SK-N-SH (cell line): ENCODE results near the gene WHRN. TPM values are rescaled to one million over a fixed set of nuclear protein-coding genes. Genes with fewer than 3 reads are reported as not detected.

Experiments used
- CTCF ChIA-PET: fragments of 300-600, 350-600 bp; formaldehyde crosslinking; extraction: SDS; loops from one replicate; lab custom pipeline; 2021; lab: Yijun Ruan, JAX
- POLR2A ChIA-PET: fragments of 350-600 bp; sonication (Branson Sonifier 250); formaldehyde crosslinking; extraction: SDS; loops from one replicate; lab custom pipeline; 2020; ENCODE audit warnings: antibody characterized with exemption, inconsistent platforms; lab: Yijun Ruan, JAX
- DNase-seq: peaks from one replicate; pipeline ENCODE4 v3.0.0; 2012
- H2AFZ ChIP-seq: fragments of 200-600 bp; sonication (generic); 2 replicates; pipeline ENCODE4 v1.8.1; 2016; ENCODE audit warnings: antibody characterized with exemption, mild to moderate bottlenecking, low read depth
- H3F3A ChIP-seq: fragments of 200-600 bp; sonication (generic); replicated peaks from 2 replicates; pipeline ENCODE3; 2016; ENCODE audit warnings: antibody characterized with exemption, mild to moderate bottlenecking; ENCODE audit not compliant: insufficient read depth
- H3K27ac ChIP-seq, 2 experiments: fragments of 200-500 bp in 1 of 2; fragments of 200-600 bp in 1 of 2; sonication (Bioruptor generic) in 1 of 2; sonication (generic), shearing (Covaris generic) in 1 of 2; 2 replicates each; pipeline versions ENCODE4 v1.5.1 to v1.6.1; 2014 to 2016; ENCODE audit warnings: low read depth in 2 of 2, inconsistent platforms in 1 of 2, low read length in 1 of 2, mild to moderate bottlenecking in 1 of 2, mixed read lengths in 1 of 2
- H3K27me3 ChIP-seq: fragments of 200-600 bp; sonication (generic), shearing (Covaris generic); 2 replicates; pipeline ENCODE4 v1.6.1; 2016; ENCODE audit warnings: mixed run types; ENCODE audit not compliant: insufficient read depth
- H3K36me3 ChIP-seq, 2 experiments: fragments of 200-500 bp in 1 of 2; fragments of 200-600 bp in 1 of 2; sonication (Bioruptor generic) in 1 of 2; sonication (generic) in 1 of 2; replicated peaks in 1 of 2; 2 replicates each; pipeline versions ENCODE3 to v1.5.1; 2014 to 2016; ENCODE audit warnings: low read length in 1 of 2, mild to moderate bottlenecking in 1 of 2; ENCODE audit not compliant: insufficient read depth in 2 of 2, control insufficient read depth in 1 of 2
- H3K4me1 ChIP-seq, 2 experiments: fragments of 200-500 bp in 1 of 2; fragments of 200-600 bp in 1 of 2; sonication (Bioruptor generic) in 1 of 2; sonication (generic), shearing (Covaris generic) in 1 of 2; 2 replicates each; pipeline versions ENCODE4 v1.5.1 to v1.6.1; 2014 to 2016; ENCODE audit warnings: low read depth in 1 of 2, low read length in 1 of 2, mixed run types in 1 of 2; ENCODE audit not compliant: insufficient read depth in 2 of 2, control insufficient read depth in 1 of 2
- H3K4me2 ChIP-seq: fragments of 200-600 bp; sonication (generic), shearing (Covaris generic); 2 replicates; pipeline ENCODE4 v1.6.1; 2017; ENCODE audit warnings: mixed run types
- H3K4me3 ChIP-seq, 2 experiments: fragments of 200-500 bp in 1 of 2; fragments of 200-600 bp in 1 of 2; sonication (Bioruptor generic) in 1 of 2; sonication (generic), shearing (Covaris generic) in 1 of 2; 2 replicates each; pipeline versions ENCODE4 v1.5.1 to v1.8.1; 2014 to 2016; ENCODE audit warnings: low read depth in 2 of 2, inconsistent platforms in 1 of 2, low read length in 1 of 2, mild to moderate bottlenecking in 1 of 2, mixed read lengths in 1 of 2, moderate library complexity in 1 of 2
- H3K79me2 ChIP-seq: fragments of 200-600 bp; sonication (generic); 2 replicates; pipeline ENCODE4 v1.8.1; 2017; ENCODE audit warnings: mild to moderate bottlenecking; ENCODE audit not compliant: insufficient read depth
- H3K9ac ChIP-seq: fragments of 200-600 bp; sonication (generic); 2 replicates; pipeline ENCODE4 v1.6.1; 2017; ENCODE audit warnings: mixed run types
- H3K9me2 ChIP-seq: fragments of 200-600 bp; sonication (generic); 2 replicates; pipeline ENCODE4 v1.6.1; 2017; ENCODE audit warnings: mixed run types
- H3K9me3 ChIP-seq: fragments of 200-600 bp; sonication (generic); 2 replicates; pipeline ENCODE4 v1.6.1; 2017; ENCODE audit warnings: mixed run types, mild to moderate bottlenecking, moderate library complexity
- H4K20me1 ChIP-seq: fragments of 200-600 bp; sonication (generic); 2 replicates; pipeline ENCODE4 v1.6.1; 2017; ENCODE audit warnings: mild to moderate bottlenecking, mixed run types; ENCODE audit not compliant: insufficient read depth
- CHD2 ChIP-seq: fragments of 150-350 bp; IDR thresholded peaks from 2 replicates; pipeline ENCODE4 v1.6.1; 2018; ENCODE audit warnings: low read length; ENCODE audit not compliant: partially characterized antibody
- CTCF ChIP-seq: fragments of 200-600 bp; sonication (generic); IDR thresholded peaks from 2 replicates; pipeline ENCODE4 v1.6.1; 2017; ENCODE audit warnings: antibody characterized with exemption, mild to moderate bottlenecking, moderate library complexity
- ELF1 ChIP-seq: IDR thresholded peaks from 2 replicates; pipeline ENCODE4 v1.4.0; 2012
- GABPA ChIP-seq: IDR thresholded peaks from 2 replicates; pipeline ENCODE4 v1.4.0; 2012; ENCODE audit warnings: low read depth, mild to moderate bottlenecking
- GATA2 ChIP-seq: sonication (generic); formaldehyde crosslinking; IDR thresholded peaks from 2 replicates; pipeline ENCODE4 v1.5.0; 2020; ENCODE audit warnings: mild to moderate bottlenecking, missing genetic modification reagents
- MEF2A ChIP-seq: IDR thresholded peaks from 2 replicates; pipeline ENCODE4 v1.4.0; 2012; ENCODE audit warnings: low read depth, borderline replicate concordance
- MXI1 ChIP-seq: IDR thresholded peaks from 2 replicates; pipeline ENCODE4 v1.6.1; 2012; ENCODE audit warnings: mild to moderate bottlenecking, low read depth, low read length, improper control_type of control experiment
- NFIC ChIP-seq: IDR thresholded peaks from 2 replicates; pipeline ENCODE4 v1.4.0; 2012; ENCODE audit warnings: borderline replicate concordance
- NRF1 ChIP-seq: IDR thresholded peaks from 2 replicates; pipeline ENCODE4 v1.6.1; 2012; ENCODE audit warnings: low read depth, mild to moderate bottlenecking, low read length
- POLR2AphosphoS5 ChIP-seq: IDR thresholded peaks from 2 replicates; pipeline ENCODE4 v1.6.1; 2012; ENCODE audit warnings: low read depth, low read length
- RCOR1 ChIP-seq: fragments of 150-350 bp; IDR thresholded peaks from 2 replicates; pipeline ENCODE4 v1.6.1; 2017; ENCODE audit warnings: antibody characterized with exemption, low read length
- RFX5 ChIP-seq: IDR thresholded peaks from 2 replicates; pipeline ENCODE4 v1.6.1; 2012; ENCODE audit warnings: mild to moderate bottlenecking, improper control_type of control experiment, low read length
- RXRA ChIP-seq: IDR thresholded peaks from 2 replicates; pipeline ENCODE4 v1.4.0; 2012; ENCODE audit warnings: low read depth, mild to moderate bottlenecking, borderline replicate concordance
- SIN3A ChIP-seq: IDR thresholded peaks from 2 replicates; pipeline ENCODE4 v1.6.1; 2012; ENCODE audit warnings: low read depth, mild to moderate bottlenecking, low read length, moderate library complexity, borderline replicate concordance
- SMC3 ChIP-seq: IDR thresholded peaks from 2 replicates; pipeline ENCODE4 v1.6.1; 2012; ENCODE audit warnings: low read depth, low read length, improper control_type of control experiment
- TCF12 ChIP-seq: IDR thresholded peaks from 2 replicates; pipeline ENCODE4 v1.4.0; 2012
- YY1 ChIP-seq: IDR thresholded peaks from 2 replicates; pipeline ENCODE4 v1.4.0; 2012; ENCODE audit warnings: low read depth, mild to moderate bottlenecking
- ZBTB33 ChIP-seq: IDR thresholded peaks from 2 replicates; pipeline ENCODE4 v1.4.0; 2012; ENCODE audit warnings: low read depth, borderline replicate concordance
- WGBS: methylation state at CpG from one replicate; pipeline ENCODE4 v1.1.6; 2017; ENCODE audit warnings: low lambda C conversion rate; 5-methylcytosine and 5-hydroxymethylcytosine counted together
- polyA plus RNA-seq, 3 experiments: library from polyadenylated mRNA; depleted of rRNA; stranded (reverse); fragments of >200 nt; gene quantifications; 2 replicates each; pipeline ENCODE4 v1.2.3, GENCODE V29; 2012
- TF ChIP-seq, protein P1 (sequence below): IDR thresholded peaks from 2 replicates; pipeline ENCODE4 v1.4.0; 2012; ENCODE audit warnings: low read depth
- TF ChIP-seq, protein P2 (sequence below): fragments of 150-350 bp; IDR thresholded peaks from 2 replicates; pipeline ENCODE4 v1.6.1; 2016; ENCODE audit warnings: mild to moderate bottlenecking, low read depth, low read length
- TF ChIP-seq, protein P3 (sequence below): fragments of 150-350 bp; IDR thresholded peaks from 2 replicates; pipeline ENCODE4 v1.6.1; 2017; ENCODE audit warnings: antibody characterized with exemption, low read length, low read depth, borderline replicate concordance

WHRN gene
- polyA plus RNA-seq, 1 of the 3 experiments (the other 2 are of a cell fraction), result 4.6 TPM

DNA sequence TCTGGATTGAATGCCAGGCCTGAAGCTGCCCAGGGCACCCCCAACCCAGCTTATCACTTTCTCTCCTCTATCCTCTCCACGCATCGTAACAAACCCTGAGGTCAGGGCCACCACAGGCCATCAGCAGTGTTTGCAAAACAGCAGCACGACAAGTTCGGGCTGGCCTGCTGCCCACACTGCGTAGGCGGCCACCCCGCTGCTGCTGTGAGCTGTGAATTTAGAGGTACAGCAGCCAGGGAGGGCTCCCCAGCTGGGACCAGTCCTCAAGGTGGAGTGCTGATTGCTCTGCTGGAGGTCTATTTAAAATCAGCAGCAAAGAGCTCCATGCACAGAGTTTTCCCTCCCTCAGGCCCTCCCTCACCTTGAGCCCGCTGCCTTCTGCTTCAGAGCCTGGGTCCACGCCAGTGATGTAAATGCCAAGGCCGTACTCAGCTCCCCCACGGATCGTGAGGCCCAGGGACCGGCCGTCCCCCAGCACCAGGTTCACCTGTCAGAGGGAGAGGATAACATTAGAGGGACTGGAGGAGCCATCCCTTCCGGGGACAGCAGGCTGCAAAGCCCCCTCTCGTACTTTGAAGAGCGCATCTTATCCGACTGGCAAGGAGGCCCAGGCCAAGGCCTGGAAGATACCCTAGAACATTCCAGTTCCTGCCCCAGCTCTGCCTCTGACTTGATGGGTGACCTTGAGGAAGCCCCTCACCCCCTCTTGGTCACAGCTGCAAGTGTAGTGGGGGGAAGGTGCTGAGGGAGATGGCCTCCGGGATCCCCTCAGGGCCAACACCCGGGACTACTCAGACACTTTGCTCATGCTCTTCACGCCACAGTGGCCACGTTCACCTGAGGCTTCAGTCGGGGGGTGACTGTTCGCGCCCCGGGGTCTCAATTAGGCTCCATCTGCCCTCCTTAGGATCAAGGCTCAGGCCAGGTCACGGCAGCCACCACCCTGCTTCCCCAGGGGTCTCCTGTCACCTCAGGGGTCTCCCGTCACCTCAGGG is 39.1 kb downstream of the WHRN start:
- Histone ChIP-seq H3K36me3 (no peaks in the 10 kb centered on the region), H3K4me1 (peaks cover 0 to 2% of the 10 kb centered on the region in 2 experiments; a peak in 1 of 4 replicates), H3K27ac (no peak overlapping the region), H3K27me3 (no peaks in the 10 kb centered on the region; the same call in 1 of the 2 replicates), H3K4me2 (no peak overlapping the region), H4K20me1 (no peaks in the 10 kb centered on the region), H3K9ac (no peak overlapping the region), H3K79me2 (no peaks in the 10 kb centered on the region), H2AFZ (no peak overlapping the region), H3F3A (no peaks in the 10 kb centered on the region), H3K9me3 (no peaks in the 10 kb centered on the region), H3K9me2 (no peaks in the 10 kb centered on the region), H3K4me3 (no peak overlapping the region)
- WGBS, result 72% methylated on average over 14 of the region's 28 CpGs
- TF ChIP-seq CHD2, result no peak
- no peak for TF ChIP-seq NFIC
- no peak for TF ChIP-seq POLR2AphosphoS5
- TF ChIP-seq SMC3, result no peak
- TF ChIP-seq ELF1, result no peak
- no peak for TF ChIP-seq ZBTB33
- no peak for TF ChIP-seq YY1
- TF ChIP-seq TCF12, result no peak
- no peak for TF ChIP-seq RFX5
- no peak for DNase-seq
- POLR2A ChIA-PET, result no interaction called here
- CTCF ChIA-PET, result interaction anchor here (0.6 kb wide), 1 partner anchor 936 kb away, joined by 3 read pairs; no protein-coding TSS in a partner anchor

GRCh38 chr9:114465417-114465816 is 39.9 kb downstream of the WHRN start:
- Histone ChIP-seq H3K4me1 (peaks cover 0 to 2% of the 10 kb centered on the region in 2 experiments; a peak in 1 of 4 replicates), H3K4me2 (no peak overlapping the region), H3K79me2 (no peaks in the 10 kb centered on the region), H2AFZ (no peak overlapping the region), H3K9me2 (no peaks in the 10 kb centered on the region), H3F3A (no peaks in the 10 kb centered on the region), H3K36me3 (no peaks in the 10 kb centered on the region), H4K20me1 (no peaks in the 10 kb centered on the region), H3K9ac (no peak overlapping the region), H3K4me3 (no peak overlapping the region), H3K27ac (no peak overlapping the region), H3K27me3 (no peaks in the 10 kb centered on the region; the same call in 1 of the 2 replicates), H3K9me3 (no peaks in the 10 kb centered on the region)
- 93% methylated on average over 3 of the region's 4 CpGs for WGBS
- no peak for DNase-seq
- ChIA-PET CTCF (no interaction called here), POLR2A (no interaction called here)
- TF ChIP-seq, protein P1, sequence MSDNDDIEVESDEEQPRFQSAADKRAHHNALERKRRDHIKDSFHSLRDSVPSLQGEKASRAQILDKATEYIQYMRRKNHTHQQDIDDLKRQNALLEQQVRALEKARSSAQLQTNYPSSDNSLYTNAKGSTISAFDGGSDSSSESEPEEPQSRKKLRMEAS, result no peak
- TF ChIP-seq RXRA (no peak), RFX5 (no peak), GATA2 (CRISPR knock-in tag) (no peak), CHD2 (no peak), CTCF (no peak), MXI1 (no peak), NRF1 (no peak), SIN3A (no peak), MEF2A (no peak), GABPA (no peak), RCOR1 (no peak)
- TF ChIP-seq, protein P2, sequence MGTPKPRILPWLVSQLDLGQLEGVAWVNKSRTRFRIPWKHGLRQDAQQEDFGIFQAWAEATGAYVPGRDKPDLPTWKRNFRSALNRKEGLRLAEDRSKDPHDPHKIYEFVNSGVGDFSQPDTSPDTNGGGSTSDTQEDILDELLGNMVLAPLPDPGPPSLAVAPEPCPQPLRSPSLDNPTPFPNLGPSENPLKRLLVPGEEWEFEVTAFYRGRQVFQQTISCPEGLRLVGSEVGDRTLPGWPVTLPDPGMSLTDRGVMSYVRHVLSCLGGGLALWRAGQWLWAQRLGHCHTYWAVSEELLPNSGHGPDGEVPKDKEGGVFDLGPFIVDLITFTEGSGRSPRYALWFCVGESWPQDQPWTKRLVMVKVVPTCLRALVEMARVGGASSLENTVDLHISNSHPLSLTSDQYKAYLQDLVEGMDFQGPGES, result no peak
- TF ChIP-seq, protein P3, sequence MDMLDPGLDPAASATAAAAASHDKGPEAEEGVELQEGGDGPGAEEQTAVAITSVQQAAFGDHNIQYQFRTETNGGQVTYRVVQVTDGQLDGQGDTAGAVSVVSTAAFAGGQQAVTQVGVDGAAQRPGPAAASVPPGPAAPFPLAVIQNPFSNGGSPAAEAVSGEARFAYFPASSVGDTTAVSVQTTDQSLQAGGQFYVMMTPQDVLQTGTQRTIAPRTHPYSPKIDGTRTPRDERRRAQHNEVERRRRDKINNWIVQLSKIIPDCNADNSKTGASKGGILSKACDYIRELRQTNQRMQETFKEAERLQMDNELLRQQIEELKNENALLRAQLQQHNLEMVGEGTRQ, result no peak
